SK-N-SH treated with all-trans-retinoic acid at 6 μM for 48 hours (cell line): ENCODE data around the gene DOCK1.

Experiments used
- ATAC-seq: fragments of 200-7000 bp; cut with Tn5 transposase; 3 replicates; pipeline ENCODE4 v1.9.1; 2020; ENCODE audit warnings: mild to moderate bottlenecking, moderate library complexity
- ARNTL ChIP-seq: fragments of 450-650 bp; formaldehyde crosslinking; IDR thresholded peaks from 2 replicates; pipeline ENCODE4 v1.5.0; 2020; ENCODE audit warnings: low read depth, mild to moderate bottlenecking, moderate library complexity, borderline replicate concordance
- BACH2 ChIP-seq: fragments of 250-450 bp; sonication (Bioruptor Pico); IDR thresholded peaks from 2 replicates; pipeline ENCODE4 v1.9.0; 2021; ENCODE audit warnings: mild to moderate bottlenecking, borderline replicate concordance
- CREB5 ChIP-seq: fragments of 250-450 bp; sonication (Bioruptor Pico); IDR thresholded peaks from 2 replicates; pipeline ENCODE4 v1.5.1; 2020; ENCODE audit warnings: low read depth, mild to moderate bottlenecking, moderate library complexity
- CSRNP3 ChIP-seq: fragments of 250-450 bp; sonication (Bioruptor Pico); IDR thresholded peaks from 2 replicates; pipeline ENCODE4 v1.5.1; 2021; ENCODE audit warnings: mild to moderate bottlenecking, moderate library complexity
- ESRRG ChIP-seq: fragments of 250-450 bp; sonication (Bioruptor Pico); IDR thresholded peaks from 2 replicates; pipeline ENCODE4 v1.6.1; 2021; ENCODE audit warnings: mild to moderate bottlenecking
- GLIS3 ChIP-seq: fragments of 250-450 bp; sonication (Bioruptor Pico); IDR thresholded peaks from 2 replicates; pipeline ENCODE4 v1.5.0; 2020; ENCODE audit warnings: mild to moderate bottlenecking, moderate library complexity
- ISL1 ChIP-seq: fragments of 250-450 bp; sonication (Bioruptor Pico); IDR thresholded peaks from 2 replicates; pipeline ENCODE4 v2.1.2; 2022; ENCODE audit warnings: mild to moderate bottlenecking, moderate library complexity
- OSR1 ChIP-seq: fragments of 250-450 bp; sonication (Bioruptor Pico); IDR thresholded peaks from 2 replicates; pipeline ENCODE4 v1.8.0; 2022; ENCODE audit warnings: moderate library complexity, mild to moderate bottlenecking, inconsistent platforms
- POU6F1 ChIP-seq: fragments of 250-450 bp; sonication (Bioruptor Pico); IDR thresholded peaks from 2 replicates; pipeline ENCODE4 v1.8.0; 2021; ENCODE audit warnings: low read depth, mild to moderate bottlenecking, moderate library complexity, borderline replicate concordance
- SNAI2 ChIP-seq: fragments of 250-450 bp; sonication (Bioruptor Pico); IDR thresholded peaks from 2 replicates; pipeline ENCODE4 v1.5.0; 2020; ENCODE audit warnings: mild to moderate bottlenecking, moderate library complexity
- TOX ChIP-seq: fragments of 250-450 bp; sonication (Bioruptor Pico); IDR thresholded peaks from 2 replicates; pipeline ENCODE4 v1.8.0; 2021; ENCODE audit warnings: mild to moderate bottlenecking, moderate library complexity, borderline replicate concordance
- TSHZ2 ChIP-seq: fragments of 250-450 bp; sonication (Bioruptor Pico); IDR thresholded peaks from 2 replicates; pipeline ENCODE4 v1.5.0; 2020; ENCODE audit warnings: mild to moderate bottlenecking, moderate library complexity
- ZC3H10 ChIP-seq: fragments of 250-450 bp; sonication (Bioruptor Pico); IDR thresholded peaks from 2 replicates; pipeline ENCODE4 v1.5.1; 2021; ENCODE audit warnings: mild to moderate bottlenecking, moderate library complexity
- ZFP30 ChIP-seq: fragments of 450-650 bp; formaldehyde crosslinking; IDR thresholded peaks from 2 replicates; pipeline ENCODE4 v1.5.0; 2022; ENCODE audit warnings: mild to moderate bottlenecking, moderate library complexity
- ZNF565 ChIP-seq: fragments of 450-650 bp; formaldehyde crosslinking; conservative IDR thresholded peaks from 2 replicates; pipeline ENCODE4 v1.5.0; 2020; ENCODE audit warnings: low read depth, mild to moderate bottlenecking, moderate library complexity
- ZNF70 ChIP-seq: fragments of 450-650 bp; formaldehyde crosslinking; IDR thresholded peaks from 2 replicates; pipeline ENCODE4 v1.5.0; 2020; ENCODE audit warnings: mild to moderate bottlenecking, moderate library complexity
- ZNF8 ChIP-seq: fragments of 450-650 bp; formaldehyde crosslinking; IDR thresholded peaks from 2 replicates; pipeline ENCODE4 v1.5.0; 2020; ENCODE audit warnings: mild to moderate bottlenecking, moderate library complexity

Gene DOCK1

GRCh38 chr10:126932516-126932915, 27.3 kb downstream of the DOCK1 start (continued):
- TF ChIP-seq TSHZ2, result no peak
- no peak for TF ChIP-seq OSR1 (CRISPR knock-in tag)
- no peak for TF ChIP-seq TOX (CRISPR knock-in tag)

DNA sequence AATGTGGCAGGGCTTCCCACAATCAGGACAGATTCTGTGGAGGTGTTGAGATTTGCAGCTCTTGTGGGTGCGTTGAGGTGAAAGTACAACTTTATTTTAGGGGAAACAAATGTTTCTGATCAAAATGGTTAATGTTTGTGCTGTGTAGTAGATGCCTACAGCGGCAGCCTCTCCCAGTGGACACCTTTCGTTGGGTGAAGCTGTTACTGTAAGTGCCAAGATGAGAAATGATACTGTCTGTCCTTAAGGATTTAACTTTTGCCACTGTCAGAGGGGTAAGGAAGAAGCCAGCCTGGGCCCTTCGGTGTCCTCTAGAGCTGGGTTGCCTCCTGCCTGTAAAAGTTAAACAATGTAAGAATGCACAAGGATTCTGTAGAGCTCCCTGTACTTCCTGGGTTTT, 27.9 kb downstream of the DOCK1 start:
- TF ChIP-seq ZFP30 (CRISPR knock-in tag) (no peak), CSRNP3 (no peak), POU6F1 (CRISPR knock-in tag) (no peak), TOX (CRISPR knock-in tag) (no peak), TSHZ2 (no peak), ZC3H10 (CRISPR knock-in tag) (no peak), ZNF8 (CRISPR knock-in tag) (no peak), OSR1 (CRISPR knock-in tag) (no peak), ARNTL (no peak), ESRRG (CRISPR knock-in tag) (no peak), SNAI2 (CRISPR knock-in tag) (no peak), CREB5 (CRISPR knock-in tag) (no peak), BACH2 (no peak), ZNF70 (CRISPR knock-in tag) (no peak)
- TF ChIP-seq, all 23 proteins: peak for 0

DNA sequence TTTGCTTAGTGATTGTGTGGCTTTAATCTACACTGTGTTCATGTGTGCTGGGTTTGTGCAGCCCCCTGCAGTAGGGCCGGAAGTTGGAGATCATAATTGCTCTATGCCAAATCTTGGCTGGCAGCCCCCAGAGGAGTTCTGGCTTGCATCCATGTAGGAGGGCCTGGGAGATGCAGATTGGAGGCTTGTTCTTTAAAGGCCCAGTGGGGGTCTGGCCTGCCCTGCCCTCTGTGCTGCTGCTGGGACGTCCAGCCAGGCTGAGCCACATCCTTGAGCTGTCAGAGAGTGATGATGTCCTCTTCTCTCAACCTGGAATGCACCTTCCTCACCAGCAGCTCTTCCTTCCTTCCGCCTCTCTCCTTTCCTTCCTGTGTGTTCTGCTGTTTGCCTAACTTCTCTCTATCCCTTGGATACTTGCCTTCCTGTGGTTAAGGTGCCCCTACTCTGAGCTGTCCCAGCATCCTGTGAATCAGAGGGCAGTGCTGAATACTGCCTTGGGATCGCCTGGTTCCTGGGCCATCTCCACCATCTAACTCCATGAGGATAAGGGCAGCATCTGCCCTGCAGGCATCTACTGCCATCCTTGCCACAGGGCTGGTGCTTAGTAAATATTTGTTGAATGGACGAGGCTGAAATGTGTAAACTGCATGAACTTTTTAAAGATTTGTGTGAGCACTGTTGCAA, 30.2 kb downstream of the DOCK1 start:
- TF ChIP-seq TOX (CRISPR knock-in tag), result no peak
- no peak for TF ChIP-seq POU6F1 (CRISPR knock-in tag)
- TF ChIP-seq ARNTL, result no peak
- no peak for TF ChIP-seq GLIS3 (CRISPR knock-in tag)
- TF ChIP-seq ISL1 (CRISPR knock-in tag), result no peak
- TF ChIP-seq ZFP30 (CRISPR knock-in tag), result no peak
- no peak for TF ChIP-seq ZNF565 (CRISPR knock-in tag)
- peak; percentile 75 for ATAC-seq

More for the DNA sequence above, 27.9 kb downstream of the DOCK1 start:
- ATAC-seq, result no peak
